B cell (primary cell): ENCODE measurements around the gene CHD9. TPM values are rescaled to one million over a fixed set of nuclear protein-coding genes. Genes with fewer than 3 reads are reported as not detected.

ENCODE experiments used
- ATAC-seq: fragments of 200-7000 bp; cut with Tn5 transposase; one replicate; pipeline ENCODE4 v1.10.0; 2021; ENCODE audit warnings: low read depth, mild to moderate bottlenecking, moderate number of reproducible peaks, moderate library complexity
- CTCF ChIA-PET: fragments of 350-600 bp; sonication (Branson Sonifier 250); formaldehyde crosslinking; loops from one replicate; lab custom pipeline; 2021; ENCODE audit warnings: antibody characterized with exemption, inconsistent platforms; lab: Charles Lee
- POLR2A ChIA-PET: fragments of 350-600 bp; sonication (Branson Sonifier 250); formaldehyde crosslinking; loops from one replicate; lab custom pipeline; 2021; ENCODE audit warnings: antibody characterized with exemption; lab: Charles Lee
- DNase-seq: peaks from one replicate; pipeline ENCODE4 v3.0.0; 2013
- H2AFZ ChIP-seq: 2 replicates; pipeline ENCODE4 v1.6.1; 2012; ENCODE audit warnings: mild to moderate bottlenecking, low read depth, low read length; ENCODE audit not compliant: insufficient read depth, poor library complexity, severe bottlenecking
- H3K27ac ChIP-seq, 2 donors: 1 replicate in 1 of 2; 2 replicates in 1 of 2; pipeline ENCODE4 v1.5.1; 2012 to 2013; ENCODE audit warnings: low read length in 2 of 2, mild to moderate bottlenecking in 2 of 2, moderate library complexity in 1 of 2
- H3K27me3 ChIP-seq, 4 experiments: fragments of 200-600 bp in 1 of 4; sonication (generic) in 1 of 4; replicated peaks in 1 of 4; 1 replicate in 2 of 4; 2 replicates in 2 of 4; pipeline versions ENCODE4 v1.6.1 to v1.7.0; 2013 to 2016; ENCODE audit warnings: low read length in 3 of 4, mild to moderate bottlenecking in 2 of 4, mixed read lengths in 1 of 4, moderate library complexity in 1 of 4; ENCODE audit not compliant: insufficient read depth in 4 of 4, control insufficient read depth in 3 of 4; ENCODE audit errors: control extremely low read depth in 1 of 4
- H3K36me3 ChIP-seq, 2 experiments: replicated peaks in 1 of 2; 1 replicate in 1 of 2; 2 replicates in 1 of 2; pipeline versions ENCODE4 v1.6.1 to v1.7.1; 2013; ENCODE audit warnings: low read length in 1 of 2; ENCODE audit not compliant: insufficient read depth in 2 of 2, control insufficient read depth in 1 of 2; ENCODE audit errors: control extremely low read depth in 1 of 2, extremely low read depth in 1 of 2
- H3K4me1 ChIP-seq, 2 donors: fragments of 200-600 bp in 1 of 2; sonication (generic) in 1 of 2; 1 replicate in 1 of 2; 2 replicates in 1 of 2; pipeline versions ENCODE4 v1.5.1 to v1.6.1; 2013 to 2017; ENCODE audit warnings: low read length in 2 of 2; ENCODE audit not compliant: control insufficient read depth in 2 of 2, insufficient read depth in 2 of 2
- H3K4me2 ChIP-seq: replicated peaks from 2 replicates; pipeline ENCODE3; 2012; ENCODE audit warnings: mild to moderate bottlenecking, low read depth, low read length; ENCODE audit not compliant: poor library complexity, severe bottlenecking
- H3K4me3 ChIP-seq, 5 experiments: fragments of 200-600 bp in 1 of 5; sonication (generic) in 1 of 5; 1 replicate in 3 of 5; 2 replicates in 2 of 5; pipeline versions ENCODE4 v1.5.1 to v1.7.0; 2011 to 2016; ENCODE audit warnings: low read length in 4 of 5, mild to moderate bottlenecking in 4 of 5, low read depth in 2 of 5, control low read depth in 1 of 5, moderate library complexity in 1 of 5; ENCODE audit not compliant: insufficient read depth in 1 of 5; ENCODE audit errors: control extremely low read depth in 1 of 5, extremely low read depth in 1 of 5
- H3K79me2 ChIP-seq: fragments of 200-600 bp; sonication (generic); one replicate; pipeline ENCODE4 v1.6.0; 2016; ENCODE audit warnings: low read length; ENCODE audit not compliant: control insufficient read depth, insufficient read depth
- H3K9ac ChIP-seq: fragments of 200-600 bp; sonication (generic); 2 replicates; pipeline ENCODE4 v1.6.1; 2017; ENCODE audit warnings: mild to moderate bottlenecking, low read length, moderate library complexity
- H3K9me3 ChIP-seq, 3 donors: one replicate each; pipeline versions ENCODE4 v1.6.1 to v1.7.1; 2013; ENCODE audit warnings: low read length in 2 of 3; ENCODE audit not compliant: control insufficient read depth in 2 of 3, insufficient read depth in 1 of 3; ENCODE audit errors: control extremely low read depth in 1 of 3
- H4K20me1 ChIP-seq: 2 replicates; pipeline ENCODE4 v1.6.0; 2012; ENCODE audit warnings: mild to moderate bottlenecking, low read length; ENCODE audit not compliant: insufficient read depth, control insufficient read depth, poor library complexity, severe bottlenecking
- H3K27ac Mint-ChIP-seq: one replicate; pipeline ENCODE4 v1.8.0; 2021; ENCODE audit warnings: mixed read lengths
- H3K27me3 Mint-ChIP-seq: one replicate; pipeline ENCODE4 v1.8.0; 2021; ENCODE audit warnings: mixed read lengths
- H3K4me1 Mint-ChIP-seq: one replicate; pipeline ENCODE4 v1.8.0; 2021; ENCODE audit warnings: mixed read lengths
- H3K4me3 Mint-ChIP-seq: one replicate; pipeline ENCODE4 v1.8.0; 2021; ENCODE audit warnings: mixed read lengths
- H3K9me3 Mint-ChIP-seq: one replicate; pipeline ENCODE4 v1.8.0; 2022; ENCODE audit warnings: mixed read lengths; ENCODE audit not compliant: insufficient read depth
- CTCF ChIP-seq: fragments of 200-600 bp; IDR thresholded peaks from one replicate; pipeline ENCODE4 v1.8.0; 2022; ENCODE audit warnings: antibody characterized with exemption, mild to moderate bottlenecking
- EZH2 ChIP-seq: IDR thresholded peaks from 2 replicates; pipeline ENCODE4 v1.6.1; 2012; ENCODE audit warnings: borderline replicate concordance, low read depth, mild to moderate bottlenecking, moderate library complexity, low read length; ENCODE audit not compliant: insufficient read depth, poor library complexity, severe bottlenecking
- WGBS: methylation state at CpG from one replicate; pipeline ENCODE4 v1.1.5; 2013; ENCODE audit warnings: missing lambda C conversion rate; ENCODE audit not compliant: insufficient coverage; 5-methylcytosine and 5-hydroxymethylcytosine counted together
- intact Hi-C: fragments of 100-400 bp; cut with micrococcal nuclease; formaldehyde crosslinking; loops from one replicate; pipeline ENCODE4 v1.10.0; 2022
- polyA plus RNA-seq: library from polyadenylated mRNA; depleted of rRNA; stranded (reverse); fragments of >200 nt; gene quantifications from 2 replicates; pipeline ENCODE4 v1.2.3, GENCODE V29; 2012
- total RNA-seq, 2 donors: library from RNA; stranded (reverse); fragments of 120-200 nt in 1 of 2; gene quantifications; 1 replicate in 1 of 2; 2 replicates in 1 of 2; pipeline versions ENCODE4 v1.2.3 to v1.2.4, GENCODE V29; 2013 to 2022

The CHD9 gene
- total and polyA plus RNA-seq, 2 donors (not counting 1 experiment from before 2014, with no cell fraction given) = 12.2 to 102 TPM

GRCh38 chr16:53018834-53019416 is 35.9 kb upstream of the CHD9 start:
- Histone ChIP-seq H3K9ac (no peak overlapping the region), H3K36me3 (no peaks in the 10 kb centered on the region), H3K4me1 (no peaks in the 10 kb centered on the region), H3K79me2 (no peaks in the 10 kb centered on the region), H3K4me2 (no peak overlapping the region), H3K27ac (no peak overlapping the region), H3K4me3 (no peak overlapping the region), H2AFZ (no peak overlapping the region), H3K27me3 (peaks cover 0 to 4% (median 0%) of the 10 kb centered on the region in 4 experiments), H3K9me3 (no peaks in the 10 kb centered on the region), H4K20me1 (no peaks in the 10 kb centered on the region)
- no peak overlapping the region for H3K4me3 Mint-ChIP-seq
- no peaks in the 10 kb centered on the region for H3K9me3 Mint-ChIP-seq
- WGBS = 100% methylated on average over 2 of the region's 2 CpGs
- intact Hi-C loops = no loop called here
- ATAC-seq = no peak
- DNase-seq = no peak
- peaks cover 20% of the 10 kb centered on the region for H3K27me3 Mint-ChIP-seq
- H3K4me1 Mint-ChIP-seq = no peaks in the 10 kb centered on the region
- ChIA-PET CTCF (no interaction called here), POLR2A (no interaction called here)
- no peak overlapping the region for H3K27ac Mint-ChIP-seq
- TF ChIP-seq CTCF = no peak
- TF ChIP-seq EZH2 = no peak

- CTCF ChIA-PET = no interaction called here
- no peak overlapping the region for H2AFZ ChIP-seq
- no peak for ATAC-seq
Measured at GRCh38 chr16:53022374-53022773, 32.4 kb upstream of the CHD9 start.

More at GRCh38 chr16:53022374-53022773, 32.4 kb upstream of the CHD9 start:
- POLR2A ChIA-PET = no interaction called here
- Histone ChIP-seq H3K9ac (no peak overlapping the region), H3K4me1 (no peaks in the 10 kb centered on the region), H3K4me3 (no peak overlapping the region), H4K20me1 (no peaks in the 10 kb centered on the region), H3K27ac (no peak overlapping the region), H3K9me3 (no peaks in the 10 kb centered on the region), H3K27me3 (no peaks in the 10 kb centered on the region), H3K79me2 (no peaks in the 10 kb centered on the region), H3K4me2 (no peak overlapping the region), H3K36me3 (no peaks in the 10 kb centered on the region)
- Mint-ChIP-seq H3K27ac (no peak overlapping the region), H3K4me1 (no peaks in the 10 kb centered on the region), H3K9me3 (no peaks in the 10 kb centered on the region), H3K27me3 (peaks cover 11% of the 10 kb centered on the region), H3K4me3 (no peak overlapping the region)
- no CpG with 5 or more reads among the region's 5 CpGs for WGBS
- DNase-seq = no peak
- intact Hi-C loops = loop anchor here (5.0 kb wide), 1 partner anchor 830 kb away; no protein-coding TSS in a partner anchor
- TF ChIP-seq EZH2 (no peak), CTCF (no peak)
